Measurements from ENCODE around the gene SPECC1.

SPECC1 gene

DNA sequence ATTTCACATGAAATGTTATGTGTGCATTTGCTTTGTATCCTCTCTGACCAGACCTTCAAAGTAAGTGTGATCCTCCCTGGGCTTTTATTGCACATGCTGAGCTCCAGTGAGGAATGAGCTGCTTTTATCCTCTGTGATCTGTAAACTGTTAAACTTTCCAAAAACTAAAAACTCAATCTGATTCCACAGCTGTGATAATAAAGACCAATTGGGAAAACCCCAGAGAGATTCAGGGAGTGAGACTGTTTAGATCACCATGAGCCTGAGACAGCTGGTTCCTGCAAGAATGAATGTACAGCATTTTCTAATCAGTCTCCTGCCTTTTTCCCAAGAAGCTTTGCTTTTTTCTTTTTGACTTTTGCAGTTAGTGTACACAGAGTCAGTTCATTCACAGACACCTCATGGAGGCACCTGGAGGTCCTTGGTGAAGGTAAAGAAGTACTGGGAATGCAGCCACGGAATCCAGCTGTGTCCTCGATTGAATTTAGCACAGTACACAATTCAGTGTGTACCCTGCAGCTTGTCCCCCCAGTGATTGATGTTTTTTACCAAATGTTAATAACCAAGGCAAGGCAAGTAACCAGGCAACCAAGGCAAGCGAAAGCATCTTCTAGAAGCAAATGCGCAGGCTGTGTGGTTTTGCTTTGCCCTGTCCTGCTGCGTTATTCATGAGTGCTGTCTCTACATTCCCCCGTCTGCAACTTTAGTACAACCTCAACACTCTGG is 275.6 kb downstream of the SPECC1 start:
- no peak overlapping the region for H3K4me3 ChIP-seq (ENCODE audit: insufficient read depth, low read depth, low read length, poor library complexity, severe bottlenecking)
- no peaks in the 10 kb centered on the region for H3K36me3 ChIP-seq (ENCODE audit: control insufficient read depth, insufficient read depth, low read length)
- no peaks in the 10 kb centered on the region for H3K4me1 ChIP-seq (ENCODE audit: control insufficient read depth, insufficient read depth, low read length, poor library complexity, severe bottlenecking)
- DNase-seq: no peak
- no peaks in the 10 kb centered on the region for H3K9me3 ChIP-seq (ENCODE audit: control insufficient read depth, low read length)
- no peaks in the 10 kb centered on the region for H3K27me3 ChIP-seq (replicated peaks; ENCODE audit: control insufficient read depth, insufficient read depth, low read length, poor library complexity, severe bottlenecking)
- H3K27ac ChIP-seq (ENCODE audit: insufficient read depth, low read length, poor library complexity, severe bottlenecking): no peak overlapping the region

DNA sequence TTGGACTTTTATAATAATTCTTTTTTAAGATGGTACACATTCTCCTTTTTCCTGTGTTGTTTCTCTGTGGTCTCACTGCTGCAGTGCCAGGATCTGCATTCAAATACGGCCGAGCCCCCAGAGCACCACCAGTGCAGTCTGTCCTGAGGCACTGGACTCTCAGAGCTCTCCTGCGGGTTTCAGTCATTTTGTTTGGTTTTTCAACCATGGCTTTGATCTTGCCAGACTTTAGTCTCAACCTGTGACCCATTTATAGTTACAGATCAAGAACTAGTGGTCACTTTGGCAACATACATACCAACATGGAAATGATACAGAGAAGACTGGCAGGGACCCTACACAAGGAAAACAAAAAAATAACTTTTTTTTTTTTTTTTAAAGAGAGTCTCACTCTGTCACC is 280.8 kb downstream of the SPECC1 start:
- H3K36me3 ChIP-seq (ENCODE audit: control insufficient read depth, insufficient read depth, low read length): no peaks in the 10 kb centered on the region

DNA sequence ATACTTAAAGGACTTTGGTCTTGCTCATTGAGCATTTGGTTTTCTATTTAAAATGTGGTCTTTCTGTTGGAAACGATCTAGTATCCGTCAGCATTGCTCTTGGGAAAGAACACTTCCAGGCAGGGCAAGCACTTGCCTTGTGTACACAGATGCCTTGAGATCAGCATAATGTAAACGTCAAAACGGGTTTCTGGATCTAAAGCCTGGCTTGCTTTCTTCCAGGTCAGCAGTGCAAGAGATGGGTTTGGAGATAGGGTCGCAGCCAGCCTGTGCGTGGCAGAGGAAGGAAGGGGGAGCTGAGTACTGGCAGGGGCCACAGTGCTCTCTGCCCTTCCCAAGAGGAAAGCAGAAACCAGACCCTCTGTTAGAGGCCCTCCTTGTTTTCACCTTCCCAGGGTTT is 282.7 kb downstream of the SPECC1 start:
- Histone ChIP-seq H3K27ac (ENCODE audit: insufficient read depth, low read length, poor library complexity, severe bottlenecking) (no peak overlapping the region), H3K4me3 (ENCODE audit: insufficient read depth, low read depth, low read length, poor library complexity, severe bottlenecking) (no peak overlapping the region), H3K36me3 (ENCODE audit: control insufficient read depth, insufficient read depth, low read length) (no peaks in the 10 kb centered on the region), H3K27me3 (replicated peaks; ENCODE audit: control insufficient read depth, insufficient read depth, low read length, poor library complexity, severe bottlenecking) (no peaks in the 10 kb centered on the region), H3K9me3 (ENCODE audit: control insufficient read depth, low read length) (no peaks in the 10 kb centered on the region), H3K4me1 (ENCODE audit: control insufficient read depth, insufficient read depth, low read length, poor library complexity, severe bottlenecking) (no peaks in the 10 kb centered on the region)
- DNase-seq: no peak

More for the DNA sequence above, 280.8 kb downstream of the SPECC1 start:
- Histone ChIP-seq H3K27me3 (replicated peaks; ENCODE audit: control insufficient read depth, insufficient read depth, low read length, poor library complexity, severe bottlenecking) (no peaks in the 10 kb centered on the region), H3K4me3 (ENCODE audit: insufficient read depth, low read depth, low read length, poor library complexity, severe bottlenecking) (no peak overlapping the region), H3K27ac (ENCODE audit: insufficient read depth, low read length, poor library complexity, severe bottlenecking) (no peak overlapping the region), H3K9me3 (ENCODE audit: control insufficient read depth, low read length) (no peaks in the 10 kb centered on the region), H3K4me1 (ENCODE audit: control insufficient read depth, insufficient read depth, low read length, poor library complexity, severe bottlenecking) (no peaks in the 10 kb centered on the region)
- DNase-seq: no peak

DNA sequence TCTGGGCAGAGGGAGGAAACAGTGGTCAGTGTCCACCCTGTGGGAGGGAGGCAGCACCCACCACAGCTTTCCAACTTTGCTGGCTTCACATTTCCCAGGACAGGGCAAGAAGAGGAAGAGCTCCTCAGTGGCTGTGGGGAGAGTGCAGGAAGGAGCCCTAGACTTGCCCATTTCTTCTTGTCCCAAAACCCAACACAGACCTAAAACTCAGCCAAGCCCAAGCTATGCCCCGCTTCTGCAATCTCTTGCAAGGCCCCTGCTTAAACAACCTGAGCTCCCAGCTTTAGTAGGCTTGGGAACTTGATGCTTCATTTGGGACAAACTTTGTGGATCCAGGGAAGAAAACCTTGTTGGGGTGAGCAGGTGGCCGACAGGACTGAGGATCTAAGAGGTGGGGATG is 284.3 kb downstream of the SPECC1 start:
- Histone ChIP-seq H3K27me3 (replicated peaks; ENCODE audit: control insufficient read depth, insufficient read depth, low read length, poor library complexity, severe bottlenecking) (no peaks in the 10 kb centered on the region), H3K36me3 (ENCODE audit: control insufficient read depth, insufficient read depth, low read length) (no peaks in the 10 kb centered on the region), H3K27ac (ENCODE audit: insufficient read depth, low read length, poor library complexity, severe bottlenecking) (no peak overlapping the region), H3K9me3 (ENCODE audit: control insufficient read depth, low read length) (no peaks in the 10 kb centered on the region), H3K4me1 (ENCODE audit: control insufficient read depth, insufficient read depth, low read length, poor library complexity, severe bottlenecking) (no peaks in the 10 kb centered on the region), H3K4me3 (ENCODE audit: insufficient read depth, low read depth, low read length, poor library complexity, severe bottlenecking) (no peak overlapping the region)
- no peak for DNase-seq

DNA sequence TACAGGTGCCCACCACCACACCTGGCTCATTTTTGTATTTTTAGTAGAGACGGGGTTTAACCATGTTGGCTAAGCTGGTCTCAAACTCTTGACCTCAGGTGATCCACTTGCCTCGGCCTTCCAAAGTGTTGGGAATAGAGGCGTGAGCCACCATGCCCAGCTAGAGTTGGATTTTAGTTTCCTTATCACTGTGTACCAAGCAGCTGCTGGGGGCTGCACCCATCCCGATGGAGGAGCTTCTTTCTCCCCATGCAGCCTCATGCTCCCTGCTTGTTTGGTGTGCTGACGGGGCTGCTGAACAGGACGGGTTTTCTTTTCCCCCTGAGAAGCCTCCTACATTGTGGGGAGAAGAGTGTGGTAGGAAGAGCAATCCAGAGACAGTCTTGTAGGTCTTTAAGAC is 285.0 kb downstream of the SPECC1 start:
- Histone ChIP-seq H3K27me3 (replicated peaks; ENCODE audit: control insufficient read depth, insufficient read depth, low read length, poor library complexity, severe bottlenecking) (no peaks in the 10 kb centered on the region), H3K36me3 (ENCODE audit: control insufficient read depth, insufficient read depth, low read length) (no peaks in the 10 kb centered on the region), H3K27ac (ENCODE audit: insufficient read depth, low read length, poor library complexity, severe bottlenecking) (no peak overlapping the region), H3K9me3 (ENCODE audit: control insufficient read depth, low read length) (no peaks in the 10 kb centered on the region), H3K4me3 (ENCODE audit: insufficient read depth, low read depth, low read length, poor library complexity, severe bottlenecking) (no peak overlapping the region), H3K4me1 (ENCODE audit: control insufficient read depth, insufficient read depth, low read length, poor library complexity, severe bottlenecking) (no peaks in the 10 kb centered on the region)
- DNase-seq: no peak

DNA sequence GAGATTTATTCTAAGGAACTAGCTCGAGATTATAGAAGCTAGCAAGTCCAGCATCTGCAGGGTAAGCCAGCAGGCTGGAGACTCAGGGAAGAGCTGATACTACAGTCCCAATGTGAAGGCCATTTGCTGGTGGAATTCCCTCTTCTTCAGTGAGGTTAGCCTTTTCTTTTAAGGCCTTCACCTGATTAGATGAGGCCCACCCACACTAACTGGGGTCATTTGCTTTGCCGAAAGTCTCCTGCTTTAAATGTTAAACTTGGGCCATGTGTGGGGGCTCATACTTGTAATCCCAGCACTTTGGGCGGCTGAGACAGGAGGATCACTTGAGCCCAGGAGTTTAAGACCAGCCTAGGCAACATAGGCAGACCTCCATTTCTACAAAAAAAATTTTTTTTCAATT is 289.9 kb downstream of the SPECC1 start:
- Histone ChIP-seq H3K4me3 (ENCODE audit: insufficient read depth, low read depth, low read length, poor library complexity, severe bottlenecking) (no peak overlapping the region), H3K27ac (ENCODE audit: insufficient read depth, low read length, poor library complexity, severe bottlenecking) (no peak overlapping the region), H3K4me1 (ENCODE audit: control insufficient read depth, insufficient read depth, low read length, poor library complexity, severe bottlenecking) (no peaks in the 10 kb centered on the region), H3K36me3 (ENCODE audit: control insufficient read depth, insufficient read depth, low read length) (no peaks in the 10 kb centered on the region), H3K27me3 (replicated peaks; ENCODE audit: control insufficient read depth, insufficient read depth, low read length, poor library complexity, severe bottlenecking) (no peaks in the 10 kb centered on the region), H3K9me3 (ENCODE audit: control insufficient read depth, low read length) (no peaks in the 10 kb centered on the region)
- no peak for DNase-seq

DNA sequence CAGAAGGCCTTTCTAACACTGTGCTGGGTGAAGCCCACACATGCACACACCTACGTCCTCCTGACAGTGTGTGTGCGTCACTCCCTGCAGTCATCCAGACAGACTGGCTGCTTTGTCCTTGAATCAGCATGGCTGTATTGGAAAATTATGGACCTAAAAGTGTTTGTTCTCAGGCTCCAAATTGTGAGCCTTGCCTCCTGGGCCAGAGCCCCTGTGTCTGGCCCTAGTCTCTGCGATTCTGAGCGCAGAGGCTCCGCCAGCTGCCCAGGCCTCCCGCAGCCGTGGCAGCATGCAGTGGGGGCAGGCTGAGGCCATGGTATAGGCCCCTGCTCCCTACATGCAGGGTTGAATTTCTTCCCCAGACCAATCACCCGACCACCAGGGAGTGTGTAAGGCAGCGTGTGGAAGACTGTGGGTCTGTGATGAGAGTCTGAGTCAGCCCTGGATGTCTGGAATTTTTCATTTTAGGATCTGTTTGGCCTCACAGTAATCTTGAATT is 291.3 kb downstream of the SPECC1 start:
- Histone ChIP-seq H3K27ac (ENCODE audit: insufficient read depth, low read length, poor library complexity, severe bottlenecking) (no peak overlapping the region), H3K36me3 (ENCODE audit: control insufficient read depth, insufficient read depth, low read length) (no peaks in the 10 kb centered on the region), H3K4me1 (ENCODE audit: control insufficient read depth, insufficient read depth, low read length, poor library complexity, severe bottlenecking) (no peaks in the 10 kb centered on the region), H3K9me3 (ENCODE audit: control insufficient read depth, low read length) (no peaks in the 10 kb centered on the region), H3K27me3 (replicated peaks; ENCODE audit: control insufficient read depth, insufficient read depth, low read length, poor library complexity, severe bottlenecking) (no peaks in the 10 kb centered on the region), H3K4me3 (ENCODE audit: insufficient read depth, low read depth, low read length, poor library complexity, severe bottlenecking) (no peak overlapping the region)
- DNase-seq: no peak

DNA sequence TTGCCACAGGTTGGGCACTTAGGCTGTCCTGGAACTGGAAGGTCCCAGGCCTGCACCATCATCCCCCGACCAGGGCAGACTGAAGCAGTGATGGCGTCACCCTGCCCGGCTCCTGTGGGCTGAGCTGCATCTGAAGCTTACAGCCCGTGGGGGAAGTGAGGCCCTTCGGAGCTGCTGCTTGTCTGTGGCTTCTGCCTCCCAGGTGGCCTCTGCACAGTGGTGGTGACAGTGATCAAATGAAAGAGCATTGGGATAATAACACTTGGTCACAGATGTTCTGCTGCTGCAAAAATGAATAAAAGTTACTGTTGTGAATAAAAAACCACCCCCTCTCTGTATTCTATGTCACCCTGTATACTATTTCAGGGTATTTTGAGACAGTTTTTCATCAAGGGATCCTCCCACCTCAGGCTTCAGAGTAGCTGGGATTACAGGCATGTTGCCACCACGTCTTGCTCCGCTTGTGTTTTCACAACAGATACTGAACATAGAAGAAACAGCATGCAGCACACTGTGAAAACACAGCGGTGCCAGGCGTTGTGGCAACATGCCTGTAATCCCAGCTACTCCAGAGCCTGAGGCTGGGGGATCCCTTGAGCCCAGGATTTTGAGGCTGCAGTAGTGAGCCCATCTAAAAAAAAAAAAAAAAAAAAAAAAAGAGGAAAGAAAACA is 293.2 kb downstream of the SPECC1 start:
- Histone ChIP-seq H3K9me3 (ENCODE audit: control insufficient read depth, low read length) (peaks cover 3% of the 10 kb centered on the region), H3K27me3 (replicated peaks; ENCODE audit: control insufficient read depth, insufficient read depth, low read length, poor library complexity, severe bottlenecking) (no peaks in the 10 kb centered on the region), H3K27ac (ENCODE audit: insufficient read depth, low read length, poor library complexity, severe bottlenecking) (no peak overlapping the region), H3K4me1 (ENCODE audit: control insufficient read depth, insufficient read depth, low read length, poor library complexity, severe bottlenecking) (no peaks in the 10 kb centered on the region), H3K4me3 (ENCODE audit: insufficient read depth, low read depth, low read length, poor library complexity, severe bottlenecking) (no peak overlapping the region), H3K36me3 (ENCODE audit: control insufficient read depth, insufficient read depth, low read length) (no peaks in the 10 kb centered on the region)
- no peak for DNase-seq

DNA sequence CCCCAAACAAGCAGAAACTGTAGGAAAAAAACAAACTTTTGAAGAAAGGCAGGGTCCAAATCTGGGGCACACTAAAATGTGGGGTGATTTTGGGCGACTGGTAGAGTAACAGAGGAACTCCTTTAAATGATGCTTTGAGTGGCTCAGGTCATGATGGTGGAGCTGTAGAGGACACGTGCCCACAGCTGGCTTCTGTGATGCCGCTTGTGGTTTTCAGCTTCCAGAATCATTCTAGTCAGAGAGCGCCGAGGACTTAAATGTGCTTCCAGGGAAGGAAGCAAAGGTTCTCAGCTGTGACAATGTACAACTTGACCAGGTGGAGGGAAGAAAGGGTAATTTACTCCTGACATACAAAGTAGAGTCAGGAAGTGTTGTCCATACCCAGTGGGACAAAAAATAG is 295.8 kb downstream of the SPECC1 start:
- Histone ChIP-seq H3K4me1 (ENCODE audit: control insufficient read depth, insufficient read depth, low read length, poor library complexity, severe bottlenecking) (no peaks in the 10 kb centered on the region), H3K9me3 (ENCODE audit: control insufficient read depth, low read length) (peaks cover 3% of the 10 kb centered on the region), H3K27me3 (replicated peaks; ENCODE audit: control insufficient read depth, insufficient read depth, low read length, poor library complexity, severe bottlenecking) (no peaks in the 10 kb centered on the region), H3K4me3 (ENCODE audit: insufficient read depth, low read depth, low read length, poor library complexity, severe bottlenecking) (no peak overlapping the region), H3K36me3 (ENCODE audit: control insufficient read depth, insufficient read depth, low read length) (no peaks in the 10 kb centered on the region), H3K27ac (ENCODE audit: insufficient read depth, low read length, poor library complexity, severe bottlenecking) (no peak overlapping the region)
- DNase-seq: no peak

DNA sequence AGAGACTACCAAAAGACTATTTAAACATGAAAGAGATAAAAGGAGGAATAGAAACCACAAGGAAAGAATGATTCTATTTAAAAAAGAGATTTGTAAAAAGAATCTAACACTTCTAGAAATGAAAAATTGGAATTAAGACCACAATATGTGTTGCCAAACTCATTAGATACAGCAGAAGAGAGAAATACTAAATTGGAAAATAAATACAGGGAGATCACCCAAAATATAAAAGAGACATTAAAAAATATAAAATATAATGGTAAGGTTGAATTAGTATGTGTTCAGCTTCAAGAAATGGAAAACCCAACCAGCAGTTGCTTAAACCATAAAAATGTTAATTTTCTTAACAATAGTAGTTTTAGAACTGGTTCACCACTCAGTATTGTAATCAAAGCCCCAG is 297.8 kb downstream of the SPECC1 start:
- Histone ChIP-seq H3K9me3 (ENCODE audit: control insufficient read depth, low read length) (peaks cover 3% of the 10 kb centered on the region), H3K27me3 (replicated peaks; ENCODE audit: control insufficient read depth, insufficient read depth, low read length, poor library complexity, severe bottlenecking) (no peaks in the 10 kb centered on the region), H3K36me3 (ENCODE audit: control insufficient read depth, insufficient read depth, low read length) (no peaks in the 10 kb centered on the region), H3K4me3 (ENCODE audit: insufficient read depth, low read depth, low read length, poor library complexity, severe bottlenecking) (no peak overlapping the region), H3K27ac (ENCODE audit: insufficient read depth, low read length, poor library complexity, severe bottlenecking) (no peak overlapping the region), H3K4me1 (ENCODE audit: control insufficient read depth, insufficient read depth, low read length, poor library complexity, severe bottlenecking) (no peaks in the 10 kb centered on the region)
- no peak for DNase-seq
